ENCODE results near the gene DOCK6. TPM values are rescaled to one million over a fixed set of nuclear protein-coding genes. Genes with fewer than 3 reads are reported as not detected.

DOCK6 gene
- total RNA-seq, 1 experiment from 2014 or later: 57.9 TPM

DNA sequence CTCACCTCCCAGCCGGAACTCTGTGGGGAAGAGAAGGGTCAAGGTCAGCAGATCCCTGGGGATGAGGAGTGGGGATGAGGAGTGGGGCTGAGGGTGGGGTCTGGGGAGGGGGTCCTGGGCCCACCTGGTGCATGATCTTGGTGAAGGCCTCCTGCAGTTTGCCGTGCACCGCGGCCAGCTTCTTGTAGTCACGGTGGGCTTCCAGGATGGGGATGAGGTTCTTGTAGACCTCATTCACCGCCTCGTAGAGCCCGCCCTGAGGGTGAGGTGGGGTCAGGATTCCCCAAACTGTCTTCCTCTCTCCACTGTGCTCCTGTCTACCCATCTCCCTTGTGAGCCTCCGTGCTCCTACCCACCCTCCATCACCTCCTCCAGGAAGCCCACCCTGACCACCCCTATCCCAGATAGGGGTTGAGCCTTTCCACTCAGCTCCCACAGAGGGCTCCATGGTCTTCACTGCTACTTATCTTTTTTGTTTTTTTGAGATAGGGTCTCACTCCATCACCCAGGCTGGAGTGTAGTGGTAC is 58.2 kb downstream of the DOCK6 start:
- no peaks in the 10 kb centered on the region for H3K9me3 ChIP-seq (ENCODE audit: control insufficient read depth, low read depth, low read length)
- no peak overlapping the region for H2BK20ac ChIP-seq (ENCODE audit: low read depth, low read length, poor library complexity, severe bottlenecking)
- H3K23me2 ChIP-seq (ENCODE audit: insufficient read length, low read depth, low read length, poor library complexity, severe bottlenecking): no peaks in the 10 kb centered on the region
- H3T11ph ChIP-seq (ENCODE audit: low read length): no peak overlapping the region
- no peak overlapping the region for H3K9ac ChIP-seq (ENCODE audit: extremely low read depth, insufficient read length, low read length)
- H4K5ac ChIP-seq (ENCODE audit: insufficient read length, low read depth, low read length): no peak overlapping the region
- H3K4ac ChIP-seq (ENCODE audit: low read depth, low read length): no peak overlapping the region
- Mint-ChIP-seq H3K9me3 (no peaks in the 10 kb centered on the region), H3K27me3 (ENCODE audit: low read depth) (no peaks in the 10 kb centered on the region), H3K27ac (no peak overlapping the region), H3K4me1 (peaks cover 3 to 7% of the 10 kb centered on the region in 2 experiments; a peak in 3 of 4 replicates), H3K36me3 (ENCODE audit: insufficient read depth in 1 of 3, low read depth in 3 of 3) (peaks cover 0 to 42% (median 23%) of the 10 kb centered on the region in 3 experiments; a peak in 5 of 7 replicates), H3K4me3 (peak overlapping the region in 1 of 2 experiments; percentile 48; a peak in 1 of 5 replicates)
- no peaks in the 10 kb centered on the region for H3K79me2 ChIP-seq (ENCODE audit: insufficient read depth, low read length)
- no peak overlapping the region for H3K14ac ChIP-seq (ENCODE audit: insufficient read depth, low read length)
- no peak overlapping the region for H3K56ac ChIP-seq (ENCODE audit: insufficient read length, low read depth, low read length)
- H2BK12ac ChIP-seq (ENCODE audit: insufficient read length, low read depth, low read length): no peak overlapping the region
- H3K4me1 ChIP-seq (ENCODE audit: insufficient read depth, low read length): no peaks in the 10 kb centered on the region
- H2BK15ac ChIP-seq (ENCODE audit: low read depth, low read length): no peak overlapping the region
- no peak overlapping the region for H3K27ac ChIP-seq (ENCODE audit: insufficient read length, low read depth, low read length)
- H4K91ac ChIP-seq (ENCODE audit: insufficient read length, low read depth, low read length): no peak overlapping the region
- DNase-seq: no peak
- no peaks in the 10 kb centered on the region for H3K79me1 ChIP-seq (ENCODE audit: insufficient read depth, low read depth, low read length, poor library complexity, severe bottlenecking)
- no peak overlapping the region for H3K23ac ChIP-seq (ENCODE audit: insufficient read length, low read depth, low read length)
- H4K8ac ChIP-seq (replicated peaks; ENCODE audit: insufficient read length, low read depth, low read length): no peak overlapping the region
- H2BK5ac ChIP-seq (ENCODE audit: insufficient read length, low read length): no peak overlapping the region
- H2AFZ ChIP-seq (ENCODE audit: low read length): no peak overlapping the region
- TF ChIP-seq, protein P1, sequence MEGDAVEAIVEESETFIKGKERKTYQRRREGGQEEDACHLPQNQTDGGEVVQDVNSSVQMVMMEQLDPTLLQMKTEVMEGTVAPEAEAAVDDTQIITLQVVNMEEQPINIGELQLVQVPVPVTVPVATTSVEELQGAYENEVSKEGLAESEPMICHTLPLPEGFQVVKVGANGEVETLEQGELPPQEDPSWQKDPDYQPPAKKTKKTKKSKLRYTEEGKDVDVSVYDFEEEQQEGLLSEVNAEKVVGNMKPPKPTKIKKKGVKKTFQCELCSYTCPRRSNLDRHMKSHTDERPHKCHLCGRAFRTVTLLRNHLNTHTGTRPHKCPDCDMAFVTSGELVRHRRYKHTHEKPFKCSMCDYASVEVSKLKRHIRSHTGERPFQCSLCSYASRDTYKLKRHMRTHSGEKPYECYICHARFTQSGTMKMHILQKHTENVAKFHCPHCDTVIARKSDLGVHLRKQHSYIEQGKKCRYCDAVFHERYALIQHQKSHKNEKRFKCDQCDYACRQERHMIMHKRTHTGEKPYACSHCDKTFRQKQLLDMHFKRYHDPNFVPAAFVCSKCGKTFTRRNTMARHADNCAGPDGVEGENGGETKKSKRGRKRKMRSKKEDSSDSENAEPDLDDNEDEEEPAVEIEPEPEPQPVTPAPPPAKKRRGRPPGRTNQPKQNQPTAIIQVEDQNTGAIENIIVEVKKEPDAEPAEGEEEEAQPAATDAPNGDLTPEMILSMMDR (conservative IDR thresholded peaks at IDR 0.05): no peak
- no peaks in the 10 kb centered on the region for H3K27me3 ChIP-seq (ENCODE audit: insufficient read depth, low read length)
- no peak overlapping the region for H2AK5ac ChIP-seq (ENCODE audit: insufficient read length, low read length)
- no peak overlapping the region for H3K4me2 ChIP-seq (ENCODE audit: insufficient read depth, insufficient read length, low read length)
- H3K18ac ChIP-seq (ENCODE audit: insufficient read length, low read depth, low read length): no peak overlapping the region
- H2BK120ac ChIP-seq (ENCODE audit: low read depth, low read length, poor library complexity, severe bottlenecking): no peak overlapping the region
- no peaks in the 10 kb centered on the region for H4K20me1 ChIP-seq (ENCODE audit: control insufficient read depth, insufficient read depth, insufficient read length)
- no CpG with 5 or more reads among the region's 9 CpGs for WGBS (ENCODE audit: extremely low coverage, insufficient read length, low lambda C conversion rate)

Data from H9 (cell line).